GM19467 (cell line): ENCODE data around the gene BTNL9.
"Not testable (repeated sequence)": the region's sequence is repeated elsewhere in the genome, so short reads cannot be mapped to it uniquely, and the experiment has no call there.

ENCODE experiments used
- ATAC-seq: cut with Tn5 transposase; IDR thresholded peaks from one replicate; pipeline ENCODE4 v1.9.1; 2021; ENCODE audit warnings: mild to moderate bottlenecking, moderate library complexity; ENCODE audit not compliant: unreplicated experiment

BTNL9 gene

GRCh38 chr5:181059297-181060230 lies 19.5 kb downstream of the BTNL9 start:
- ATAC-seq, result no peak

- no peak for ATAC-seq
Measured at GRCh38 chr5:181060231-181060590, 20.1 kb downstream of the BTNL9 start.

- ATAC-seq, result no peak
Measured at GRCh38 chr5:181060924-181061323, 20.9 kb downstream of the BTNL9 start.

- no peak for ATAC-seq
Measured at GRCh38 chr5:181061645-181062044, 21.6 kb downstream of the BTNL9 start.

- ATAC-seq, result no peak
Measured at GRCh38 chr5:181062631-181063030, 22.6 kb downstream of the BTNL9 start.

- no peak for ATAC-seq
Measured at GRCh38 chr5:181063514-181063913, 23.4 kb downstream of the BTNL9 start.

GRCh38 chr5:181064987-181065386 lies 24.9 kb downstream of the BTNL9 start:
- ATAC-seq, result no peak

- ATAC-seq, result no peak
Measured at GRCh38 chr5:181069767-181070491, 29.9 kb downstream of the BTNL9 start.

GRCh38 chr5:181070523-181070922 lies 30.5 kb downstream of the BTNL9 start:
- ATAC-seq, result no peak

GRCh38 chr5:181071257-181071656 lies 31.2 kb downstream of the BTNL9 start:
- ATAC-seq, result no peak

- ATAC-seq, result no peak
Measured at GRCh38 chr5:181076920-181077319, 36.9 kb downstream of the BTNL9 start.

- no peak for ATAC-seq
Measured at GRCh38 chr5:181081989-181082388, 41.9 kb downstream of the BTNL9 start.

- no peak for ATAC-seq
Measured at GRCh38 chr5:181084621-181085195, 44.6 kb downstream of the BTNL9 start.

- ATAC-seq, result no peak
Measured at GRCh38 chr5:181086026-181086883, 46.2 kb downstream of the BTNL9 start.

- no peak for ATAC-seq
Measured at GRCh38 chr5:181086884-181087205, 46.8 kb downstream of the BTNL9 start.

GRCh38 chr5:181087309-181087708 lies 47.2 kb downstream of the BTNL9 start:
- no peak for ATAC-seq

GRCh38 chr5:181088289-181088688 lies 48.2 kb downstream of the BTNL9 start:
- ATAC-seq, result no peak

GRCh38 chr5:181092428-181092827 lies 52.4 kb downstream of the BTNL9 start:
- ATAC-seq, result no peak

- not testable (repeated sequence) for ATAC-seq
Measured at GRCh38 chr5:181095162-181095561, 55.1 kb downstream of the BTNL9 start.

GRCh38 chr5:181096721-181097382 lies 56.8 kb downstream of the BTNL9 start:
- not testable (repeated sequence) for ATAC-seq
